Mesenchymal stem cell (in vitro differentiated cells and primary cell): ENCODE data around the gene MYMX.

Experiments used
- DNase-seq: peaks from one replicate; pipeline ENCODE4 v3.0.0-alpha.2; 2013
- H2AFZ ChIP-seq: one replicate; pipeline ENCODE4 v1.6.1; 2013; ENCODE audit warnings: low read depth, mild to moderate bottlenecking, control low read depth, inconsistent platforms, low read length, moderate library complexity
- H2AK5ac ChIP-seq: 2 replicates; pipeline ENCODE4 v1.6.1; 2013; ENCODE audit warnings: low read length, moderate library complexity, mild to moderate bottlenecking, inconsistent platforms; ENCODE audit not compliant: severe bottlenecking
- H2BK120ac ChIP-seq: one replicate; pipeline ENCODE4 v1.6.1; 2013; ENCODE audit warnings: low read depth, mild to moderate bottlenecking, inconsistent platforms, low read length, moderate library complexity
- H2BK12ac ChIP-seq, 2 experiments: one replicate each; pipeline ENCODE4 v1.6.1; 2013; ENCODE audit warnings: inconsistent platforms in 2 of 2, low read length in 2 of 2, mild to moderate bottlenecking in 2 of 2, moderate library complexity in 2 of 2, control low read depth in 1 of 2
- H2BK15ac ChIP-seq: one replicate; pipeline ENCODE4 v1.6.1; 2013; ENCODE audit warnings: mild to moderate bottlenecking, low read depth, inconsistent platforms; ENCODE audit not compliant: poor library complexity, severe bottlenecking
- H2BK5ac ChIP-seq: 2 replicates; pipeline ENCODE4 v1.6.1; 2013; ENCODE audit warnings: low read depth, mild to moderate bottlenecking, low read length, control low read depth, inconsistent platforms; ENCODE audit not compliant: poor library complexity, severe bottlenecking
- H3K14ac ChIP-seq, 2 experiments: one replicate each; pipeline ENCODE4 v1.6.1; 2013; ENCODE audit warnings: inconsistent platforms in 2 of 2, low read length in 2 of 2, control low read depth in 1 of 2, mild to moderate bottlenecking in 1 of 2, moderate library complexity in 1 of 2
- H3K18ac ChIP-seq, 2 experiments: one replicate each; pipeline ENCODE4 v1.6.1; 2013; ENCODE audit warnings: inconsistent platforms in 2 of 2, low read length in 2 of 2, control low read depth in 1 of 2, low read depth in 1 of 2, mild to moderate bottlenecking in 1 of 2
- H3K23ac ChIP-seq, 2 experiments: one replicate each; pipeline ENCODE4 v1.6.1; 2013; ENCODE audit warnings: inconsistent platforms in 2 of 2, low read length in 2 of 2, mild to moderate bottlenecking in 2 of 2, moderate library complexity in 2 of 2, control low read depth in 1 of 2
- H3K27ac ChIP-seq: 2 replicates; pipeline ENCODE4 v1.5.1; 2013; ENCODE audit warnings: mild to moderate bottlenecking, moderate library complexity, low read length, control low read depth, inconsistent platforms; ENCODE audit not compliant: poor library complexity, severe bottlenecking
- H3K27me3 ChIP-seq, 2 experiments: 2 replicates each; pipeline versions ENCODE4 v1.6.1 to v1.7.0; 2013; ENCODE audit warnings: low read length in 2 of 2, mild to moderate bottlenecking in 2 of 2, moderate library complexity in 2 of 2, control low read depth in 1 of 2, inconsistent platforms in 1 of 2; ENCODE audit not compliant: control insufficient read depth in 1 of 2, insufficient read depth in 1 of 2
- H3K36me3 ChIP-seq, 2 experiments: 2 replicates each; pipeline versions ENCODE4 v1.6.1 to v1.7.0; 2013; ENCODE audit warnings: low read length in 2 of 2, control low read depth in 1 of 2, inconsistent platforms in 1 of 2, low read depth in 1 of 2, mild to moderate bottlenecking in 1 of 2; ENCODE audit not compliant: insufficient read depth in 2 of 2, control insufficient read depth in 1 of 2
- H3K4ac ChIP-seq, 2 experiments: one replicate each; pipeline ENCODE4 v1.6.1; 2013; ENCODE audit warnings: inconsistent platforms in 2 of 2, low read length in 2 of 2, mild to moderate bottlenecking in 2 of 2, moderate library complexity in 2 of 2, control low read depth in 1 of 2, low read depth in 1 of 2
- H3K4me1 ChIP-seq: 2 replicates; pipeline ENCODE4 v1.6.1; 2013; ENCODE audit warnings: low read depth, low read length, control low read depth; ENCODE audit not compliant: control insufficient read depth, insufficient read depth
- H3K4me2 ChIP-seq: 2 replicates; pipeline ENCODE4 v1.6.1; 2013; ENCODE audit warnings: low read length, mild to moderate bottlenecking, inconsistent platforms; ENCODE audit not compliant: poor library complexity, severe bottlenecking
- H3K4me3 ChIP-seq, 2 experiments: 2 replicates each; pipeline versions ENCODE4 v1.5.1 to v1.7.0; 2013; ENCODE audit warnings: low read length in 2 of 2, mild to moderate bottlenecking in 2 of 2, control low read depth in 1 of 2, low read depth in 1 of 2; ENCODE audit not compliant: insufficient read depth in 1 of 2
- H3K79me1 ChIP-seq: replicated peaks from 2 replicates; pipeline ENCODE4 v1.6.1; 2013; ENCODE audit warnings: mild to moderate bottlenecking, control low read depth, low read length, inconsistent platforms; ENCODE audit not compliant: poor library complexity, severe bottlenecking
- H3K9ac ChIP-seq: 2 replicates; pipeline ENCODE4 v1.7.0; 2013; ENCODE audit warnings: mild to moderate bottlenecking, low read length, moderate library complexity
- H3K9me3 ChIP-seq: 2 replicates; pipeline ENCODE4 v1.7.0; 2013; ENCODE audit warnings: mild to moderate bottlenecking, low read length; ENCODE audit not compliant: control insufficient read depth
- H4K8ac ChIP-seq: one replicate; pipeline ENCODE4 v1.6.1; 2013; ENCODE audit warnings: inconsistent platforms, mild to moderate bottlenecking, low read length, moderate library complexity
- H4K91ac ChIP-seq: one replicate; pipeline ENCODE4 v1.6.1; 2013; ENCODE audit warnings: mild to moderate bottlenecking, low read length, inconsistent platforms
- WGBS: methylation state at CpG from one replicate; pipeline ENCODE4 v1.1.7; 2013; ENCODE audit warnings: mixed read lengths; 5-methylcytosine and 5-hydroxymethylcytosine counted together

The MYMX gene

DNA sequence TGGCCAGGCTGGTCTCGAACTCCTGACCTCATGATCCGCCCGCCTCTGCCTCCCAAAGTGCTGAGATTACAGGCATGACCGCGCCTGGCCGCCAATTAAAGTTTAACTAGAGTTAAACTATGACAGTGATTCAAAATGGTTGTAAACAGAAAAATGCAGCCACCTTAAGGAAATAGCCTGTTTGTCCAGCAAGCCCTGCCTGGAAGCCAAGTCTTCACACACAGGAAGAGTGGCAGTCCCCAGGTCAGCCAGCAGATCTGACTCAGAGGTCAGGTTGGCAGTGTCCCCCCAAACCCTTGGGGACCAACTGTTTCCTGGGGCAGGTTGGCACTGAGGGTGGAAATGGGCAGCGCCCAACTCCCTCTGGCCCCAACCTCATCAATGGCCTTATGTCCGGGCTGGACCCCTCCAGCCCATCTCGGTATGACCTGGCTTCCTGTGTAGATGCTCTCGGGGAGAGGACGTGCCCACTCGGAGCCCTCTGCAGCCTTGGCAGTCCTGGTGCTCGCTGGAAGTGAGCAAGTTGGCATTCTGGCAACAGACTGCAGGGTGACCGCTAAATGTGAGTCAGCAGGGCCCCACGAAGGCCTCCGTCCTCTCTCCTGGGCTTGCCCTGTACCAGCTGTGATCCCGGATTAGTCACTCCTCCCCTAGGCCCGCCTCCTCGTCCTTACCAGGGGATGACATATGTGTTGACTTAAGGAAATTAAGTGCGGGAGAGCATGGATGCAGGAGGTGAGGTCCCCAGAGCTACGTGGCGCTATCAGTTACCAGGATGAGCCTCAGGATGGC is 20.5 kb downstream of the MYMX start:
- peaks cover 25% of the 10 kb centered on the region for H3K4me1 ChIP-seq
- H2AFZ ChIP-seq = peak overlapping the region; percentile 70
- no peaks in the 10 kb centered on the region for H3K27me3 ChIP-seq
- H3K4me3 ChIP-seq = peak overlapping the region; percentile 55 to 75
- H3K79me1 ChIP-seq = peaks cover 2% of the 10 kb centered on the region
- H3K9ac ChIP-seq = peak overlapping the region; percentile 84
- peak overlapping the region; percentile 95 for H2BK15ac ChIP-seq
- peak; percentile 98 for DNase-seq
- no peaks in the 10 kb centered on the region for H3K9me3 ChIP-seq
- H3K27ac ChIP-seq = peak overlapping the region; percentile 96
- H3K14ac ChIP-seq = peak overlapping the region in 1 of 2 experiments; percentile 91
- H2BK120ac ChIP-seq = peak overlapping the region; percentile 61
- peak overlapping the region; percentile 20 to 84 for H3K4ac ChIP-seq
- H2BK12ac ChIP-seq = peak overlapping the region in 1 of 2 experiments; percentile 76
- H2BK5ac ChIP-seq = peak overlapping the region; percentile 80
- H4K91ac ChIP-seq = peak overlapping the region; percentile 88
- WGBS = 43% methylated on average over 19 of the region's 22 CpGs
- peak overlapping the region; percentile 87 for H4K8ac ChIP-seq
- H3K4me2 ChIP-seq = peak overlapping the region; percentile 84
- peaks cover 2 to 15% of the 10 kb centered on the region in 2 experiments for H3K36me3 ChIP-seq
- H2AK5ac ChIP-seq = peak overlapping the region; percentile 96
- H3K18ac ChIP-seq = peak overlapping the region; percentile 89 to 93
- H3K23ac ChIP-seq = no peak overlapping the region

DNA sequence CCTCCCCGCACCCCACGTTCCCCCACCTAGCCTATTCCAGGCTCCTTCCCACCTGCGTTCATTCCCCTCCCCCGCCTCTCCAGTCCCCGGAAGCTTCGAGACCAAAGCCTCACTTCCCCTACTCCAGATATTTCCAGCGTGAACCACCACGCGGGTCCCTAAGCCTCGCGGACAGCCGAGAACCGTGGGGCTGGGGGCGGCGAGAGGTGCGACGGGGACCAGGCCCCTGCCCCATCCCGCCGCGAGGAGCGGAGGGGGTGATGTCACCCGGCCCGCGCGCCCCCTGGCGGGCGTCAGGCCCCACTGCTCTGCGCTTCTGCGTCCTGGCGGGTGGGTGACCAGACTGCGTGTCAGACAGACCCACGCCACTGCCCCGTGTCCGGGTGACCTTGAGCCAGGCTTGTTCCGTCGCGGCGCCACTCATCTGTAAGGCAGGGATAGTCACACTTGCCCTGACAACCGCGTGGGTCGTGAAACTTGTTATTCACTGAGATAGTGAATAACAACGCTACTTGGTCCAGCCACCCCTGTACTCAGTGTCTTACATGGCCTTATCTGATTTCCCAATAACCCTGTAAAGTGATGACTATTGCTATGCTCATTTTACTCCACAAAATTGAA is 21.2 kb downstream of the MYMX start:
- H3K18ac ChIP-seq = peak overlapping the region; percentile 87 to 93
- H2BK12ac ChIP-seq = peak overlapping the region in 1 of 2 experiments; percentile 37
- peak overlapping the region; percentile 95 for H2BK15ac ChIP-seq
- peak overlapping the region; percentile 87 for H4K8ac ChIP-seq
- WGBS = under 1% methylated on average over 41 of the region's 42 CpGs
- peak overlapping the region; percentile 70 for H2AFZ ChIP-seq
- H2AK5ac ChIP-seq = peak overlapping the region; percentile 68
- peak overlapping the region in 1 of 2 experiments; percentile 84 for H3K4ac ChIP-seq
- H3K4me2 ChIP-seq = peak overlapping the region; percentile 84
- peak overlapping the region; percentile 84 for H3K9ac ChIP-seq
- peak overlapping the region; percentile 55 to 75 for H3K4me3 ChIP-seq
- H3K27me3 ChIP-seq = no peaks in the 10 kb centered on the region
- DNase-seq = peak; percentile 83
- peak overlapping the region; percentile 96 for H3K27ac ChIP-seq
- peaks cover 0 to 9% of the 10 kb centered on the region in 2 experiments for H3K36me3 ChIP-seq
- peak overlapping the region; percentile 80 for H2BK5ac ChIP-seq
- peak overlapping the region; percentile 88 for H4K91ac ChIP-seq
- H3K4me1 ChIP-seq = peaks cover 25% of the 10 kb centered on the region
- H3K23ac ChIP-seq = no peak overlapping the region
- H3K79me1 ChIP-seq = peaks cover 2% of the 10 kb centered on the region
- no peak overlapping the region for H3K14ac ChIP-seq
- no peaks in the 10 kb centered on the region for H3K9me3 ChIP-seq
- peak overlapping the region; percentile 61 for H2BK120ac ChIP-seq

DNA sequence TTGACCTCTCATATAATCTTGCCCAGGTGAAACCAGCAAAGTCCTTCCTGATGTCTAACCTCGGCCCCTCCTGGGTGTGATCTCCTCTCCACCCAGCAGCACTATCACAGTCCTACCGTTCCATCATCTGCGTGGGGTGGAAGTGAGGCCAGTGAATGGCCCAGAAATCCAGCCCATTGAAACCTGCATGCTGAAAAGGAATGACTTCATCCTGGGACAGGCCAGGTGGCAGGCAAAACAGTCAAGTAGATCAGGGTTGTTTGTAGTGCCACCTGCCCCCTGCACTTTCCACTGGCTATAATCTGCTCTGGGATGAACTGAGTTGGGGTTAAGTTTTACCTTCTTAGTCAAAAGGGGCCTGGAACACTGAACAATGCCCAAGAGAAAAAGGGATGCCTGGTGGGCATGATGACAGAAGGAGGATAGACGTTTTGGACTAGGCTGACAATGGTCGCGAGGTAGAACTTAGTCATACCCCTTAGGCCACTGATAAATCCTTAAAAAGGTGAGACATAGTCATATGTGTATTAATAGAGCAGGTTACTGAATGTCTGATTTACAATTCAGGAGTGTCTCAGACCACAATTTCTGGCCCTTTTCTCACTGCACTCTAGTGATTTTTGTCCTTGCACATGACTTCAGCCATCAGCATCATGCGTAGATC is 22.1 kb downstream of the MYMX start:
- no peak overlapping the region for H2AFZ ChIP-seq
- H3K4ac ChIP-seq = no peak overlapping the region
- no peaks in the 10 kb centered on the region for H3K79me1 ChIP-seq
- no peak overlapping the region for H4K91ac ChIP-seq
- H3K14ac ChIP-seq = no peak overlapping the region
- H2BK5ac ChIP-seq = no peak overlapping the region
- H3K4me2 ChIP-seq = no peak overlapping the region
- no peak for DNase-seq
- peaks cover 25% of the 10 kb centered on the region for H3K4me1 ChIP-seq
- H2BK12ac ChIP-seq = peak overlapping the region in 1 of 2 experiments; percentile 10
- peak overlapping the region; percentile 84 for H3K9ac ChIP-seq
- 94% methylated on average over 7 of the region's 7 CpGs for WGBS
- H3K36me3 ChIP-seq = no peaks in the 10 kb centered on the region
- no peaks in the 10 kb centered on the region for H3K27me3 ChIP-seq
- no peak overlapping the region for H2BK120ac ChIP-seq
- H2BK15ac ChIP-seq = peak overlapping the region; percentile 0
- H4K8ac ChIP-seq = no peak overlapping the region
- no peaks in the 10 kb centered on the region for H3K9me3 ChIP-seq
- H3K23ac ChIP-seq = peak overlapping the region in 1 of 2 experiments; percentile 56
- no peak overlapping the region for H3K27ac ChIP-seq
- peak overlapping the region in 1 of 2 experiments; percentile 75 for H3K4me3 ChIP-seq
- H3K18ac ChIP-seq = no peak overlapping the region
- peak overlapping the region; percentile 90 for H2AK5ac ChIP-seq

DNA sequence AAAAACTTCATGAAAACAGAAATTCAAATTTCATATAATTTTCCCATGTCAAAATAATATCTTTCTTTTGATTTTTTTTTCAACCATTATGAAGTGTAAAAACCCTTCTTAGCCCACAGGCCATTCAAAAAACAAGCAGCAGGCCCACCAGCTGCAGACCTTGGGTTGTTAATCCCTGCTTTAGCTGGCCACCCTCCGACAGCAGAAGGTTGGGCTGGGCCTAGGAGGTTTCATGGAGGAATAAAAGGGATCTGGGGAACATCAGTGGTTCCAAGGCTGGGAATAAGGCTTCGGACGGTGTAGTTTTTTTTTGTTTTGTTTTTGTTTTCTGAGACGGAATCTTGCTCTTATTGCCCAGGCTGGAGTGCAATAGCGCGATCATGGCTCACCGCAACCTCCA is 26.6 kb downstream of the MYMX start:
- H2AK5ac ChIP-seq = no peak overlapping the region
- H3K9me3 ChIP-seq = no peaks in the 10 kb centered on the region
- 89% methylated on average over 7 of the region's 7 CpGs for WGBS

More for the DNA sequence above, 26.6 kb downstream of the MYMX start:
- no peak overlapping the region for H4K91ac ChIP-seq
- H3K9ac ChIP-seq = no peak overlapping the region
- no peak overlapping the region for H2BK5ac ChIP-seq
- no peak overlapping the region for H2BK120ac ChIP-seq
- peaks cover 2% of the 10 kb centered on the region for H3K79me1 ChIP-seq
- no peak overlapping the region for H3K14ac ChIP-seq
- H2BK12ac ChIP-seq = no peak overlapping the region
- no peak overlapping the region for H3K4me3 ChIP-seq
- no peaks in the 10 kb centered on the region for H3K27me3 ChIP-seq
- no peak overlapping the region for H4K8ac ChIP-seq
- no peaks in the 10 kb centered on the region for H3K36me3 ChIP-seq
- H2BK15ac ChIP-seq = no peak overlapping the region
- H3K4ac ChIP-seq = no peak overlapping the region
- DNase-seq = no peak
- H3K4me2 ChIP-seq = no peak overlapping the region
- H3K18ac ChIP-seq = no peak overlapping the region
- H3K27ac ChIP-seq = no peak overlapping the region
- H3K4me1 ChIP-seq = peaks cover 7% of the 10 kb centered on the region
- H2AFZ ChIP-seq = no peak overlapping the region
- no peak overlapping the region for H3K23ac ChIP-seq
